PC-9 (cell line): ENCODE data around the gene NLGN4X.

Source experiments
- EZH2 ChIP-seq: fragments of 200-600 bp; sonication (generic); IDR thresholded peaks from 2 replicates; pipeline ENCODE4 v1.8.0; 2017; ENCODE audit warnings: antibody characterized with exemption, low read depth
- TF ChIP-seq, protein P1 (sequence below): fragments of 200-600 bp; sonication (generic); conservative IDR thresholded peaks from 2 replicates; pipeline ENCODE4 v1.6.1; 2017; ENCODE audit warnings: mixed run types, antibody characterized with exemption, mild to moderate bottlenecking, moderate library complexity

DNA sequence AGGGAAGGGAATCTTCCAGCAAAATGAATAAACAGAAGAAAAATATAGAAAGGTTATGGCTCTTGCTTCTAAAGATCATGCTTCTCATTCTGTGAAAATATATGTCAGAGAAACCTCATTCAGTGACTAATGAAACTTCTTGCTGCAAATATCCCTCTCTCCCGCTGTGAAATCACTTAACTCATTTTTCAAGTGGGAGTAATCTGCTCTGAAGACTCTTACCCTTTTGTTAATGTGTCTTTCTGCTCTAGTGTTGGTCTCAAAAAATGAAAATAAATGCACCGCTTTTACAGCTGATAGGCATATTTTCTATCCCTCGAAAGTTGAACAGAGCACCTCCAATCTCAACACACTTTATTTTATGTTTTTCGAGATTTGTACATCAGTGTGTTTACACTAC is 252.3 kb downstream of the NLGN4X start:
- TF ChIP-seq, protein P1, sequence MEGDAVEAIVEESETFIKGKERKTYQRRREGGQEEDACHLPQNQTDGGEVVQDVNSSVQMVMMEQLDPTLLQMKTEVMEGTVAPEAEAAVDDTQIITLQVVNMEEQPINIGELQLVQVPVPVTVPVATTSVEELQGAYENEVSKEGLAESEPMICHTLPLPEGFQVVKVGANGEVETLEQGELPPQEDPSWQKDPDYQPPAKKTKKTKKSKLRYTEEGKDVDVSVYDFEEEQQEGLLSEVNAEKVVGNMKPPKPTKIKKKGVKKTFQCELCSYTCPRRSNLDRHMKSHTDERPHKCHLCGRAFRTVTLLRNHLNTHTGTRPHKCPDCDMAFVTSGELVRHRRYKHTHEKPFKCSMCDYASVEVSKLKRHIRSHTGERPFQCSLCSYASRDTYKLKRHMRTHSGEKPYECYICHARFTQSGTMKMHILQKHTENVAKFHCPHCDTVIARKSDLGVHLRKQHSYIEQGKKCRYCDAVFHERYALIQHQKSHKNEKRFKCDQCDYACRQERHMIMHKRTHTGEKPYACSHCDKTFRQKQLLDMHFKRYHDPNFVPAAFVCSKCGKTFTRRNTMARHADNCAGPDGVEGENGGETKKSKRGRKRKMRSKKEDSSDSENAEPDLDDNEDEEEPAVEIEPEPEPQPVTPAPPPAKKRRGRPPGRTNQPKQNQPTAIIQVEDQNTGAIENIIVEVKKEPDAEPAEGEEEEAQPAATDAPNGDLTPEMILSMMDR = no peak
- no peak for TF ChIP-seq EZH2
